GM12892 (cell line): Measurements from ENCODE around the gene ASB6.

ENCODE experiments used
- POLR2A ChIP-seq: IDR thresholded peaks from 2 replicates; pipeline ENCODE4 v1.6.1; 2011; ENCODE audit warnings: low read depth, low read length, control low read depth
- TAF1 ChIP-seq: IDR thresholded peaks from 2 replicates; pipeline ENCODE4 v1.6.1; 2011; ENCODE audit warnings: low read depth, mild to moderate bottlenecking, control low read depth, low read length, borderline replicate concordance

GRCh38 chr9:129611307-129611800 lies 30.6 kb downstream of the ASB6 start:
- TF ChIP-seq POLR2A (no peak), TAF1 (no peak)
